NCI-H510A treated with DMSO at 0.1 percent for 48 hours (cell line): ENCODE results near the gene NDUFAF7.
"Not testable (repeated sequence)": the region's sequence is repeated elsewhere in the genome, so short reads cannot be mapped to it uniquely, and the experiment has no call there.

Source experiments
- DNase-seq: peaks from one replicate; lab custom pipeline; 2025; lab: John Stamatoyannopoulos, UW

The NDUFAF7 gene, protein sequence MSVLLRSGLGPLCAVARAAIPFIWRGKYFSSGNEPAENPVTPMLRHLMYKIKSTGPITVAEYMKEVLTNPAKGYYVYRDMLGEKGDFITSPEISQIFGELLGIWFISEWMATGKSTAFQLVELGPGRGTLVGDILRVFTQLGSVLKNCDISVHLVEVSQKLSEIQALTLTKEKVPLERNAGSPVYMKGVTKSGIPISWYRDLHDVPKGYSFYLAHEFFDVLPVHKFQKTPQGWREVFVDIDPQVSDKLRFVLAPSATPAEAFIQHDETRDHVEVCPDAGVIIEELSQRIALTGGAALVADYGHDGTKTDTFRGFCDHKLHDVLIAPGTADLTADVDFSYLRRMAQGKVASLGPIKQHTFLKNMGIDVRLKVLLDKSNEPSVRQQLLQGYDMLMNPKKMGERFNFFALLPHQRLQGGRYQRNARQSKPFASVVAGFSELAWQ

GRCh38 chr2:37231241-37232130, at the start of gene NDUFAF7, which contains the start of gene CEBPZ:
Gene NDUFAF7 (plus strand): TSS chr2:37231658. CDS start chr2:37231706, 48 bp downstream.
Gene CEBPZ (minus strand): TSS chr2:37231596. CDS start chr2:37231567, 29 bp downstream.
- DNase-seq: peak; percentile 79

GRCh38 chr2:37181726-37182684, 49.5 kb upstream of the NDUFAF7 start:
- DNase-seq: no peak

DNA sequence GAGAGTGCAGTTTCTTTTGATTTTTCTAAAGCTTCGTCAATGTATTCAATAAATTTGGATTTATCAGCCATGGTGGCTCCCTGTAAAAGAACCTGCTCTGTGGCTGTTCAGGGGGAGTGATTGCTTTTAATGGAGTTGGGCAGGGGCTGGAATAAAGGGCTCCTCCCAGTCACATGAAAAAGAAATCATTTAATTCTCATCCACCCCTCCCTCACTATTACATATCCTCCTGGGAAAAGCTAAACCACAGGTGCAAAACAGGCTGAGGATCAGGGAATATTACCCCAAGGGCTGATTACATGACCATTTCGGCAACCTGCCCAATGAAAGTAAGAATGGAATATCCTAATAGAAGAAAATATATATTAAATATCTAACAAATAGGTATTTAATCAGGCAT, 42.9 kb upstream of the NDUFAF7 start, which contains the start of gene SULT6B1:
Gene SULT6B1, minus strand, starts transcription at position 101 of the 400 bp plus-strand sequence. Its CDS starts 30 bp downstream, at position 71.
- DNase-seq: no peak

GRCh38 chr2:37189452-37190153, 41.9 kb upstream of the NDUFAF7 start:
- DNase-seq: no peak

DNA sequence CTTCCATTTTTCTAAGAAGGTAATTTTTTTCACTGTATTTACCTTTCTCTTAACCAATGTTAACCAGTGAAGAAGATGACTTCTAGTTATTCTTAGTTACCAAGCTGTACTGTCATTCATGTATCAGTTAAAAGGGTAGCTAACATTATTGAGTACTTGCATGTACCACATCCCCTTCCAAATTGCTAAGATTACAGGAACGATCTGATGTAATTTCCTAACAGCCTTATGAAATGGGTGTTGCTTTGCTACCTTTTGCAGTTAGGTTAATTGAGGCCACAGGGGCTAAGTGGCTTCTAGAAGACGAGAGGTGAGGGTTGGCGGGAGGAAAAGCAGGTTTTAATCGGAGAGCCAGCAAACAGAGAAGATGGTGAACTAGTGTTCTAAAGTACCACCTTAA, 41.2 kb upstream of the NDUFAF7 start:
- DNase-seq: no peak

DNA sequence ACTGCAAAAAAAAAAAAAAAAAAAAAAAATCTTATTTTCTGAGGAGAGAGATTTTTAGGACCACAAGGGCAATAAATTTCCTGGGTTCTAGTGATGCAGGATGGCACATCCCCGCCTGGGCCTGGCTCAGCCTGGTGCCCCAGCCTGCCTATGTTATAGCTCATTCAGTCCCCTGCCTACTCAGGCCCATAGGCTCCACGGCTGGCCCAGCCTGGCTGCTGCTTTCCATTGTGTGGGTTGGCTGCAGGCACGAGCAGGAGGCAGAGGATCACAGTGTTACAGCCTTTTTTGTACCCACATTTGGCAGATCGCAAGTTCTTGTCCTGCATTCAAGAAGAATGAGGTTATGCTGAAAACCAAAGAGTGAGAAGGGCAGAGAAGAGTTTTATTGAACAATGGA, 40.2 kb upstream of the NDUFAF7 start:
- DNase-seq: no peak

- DNase-seq: no peak
Measured at GRCh38 chr2:37191747-37192146, 39.7 kb upstream of the NDUFAF7 start.

- no peak for DNase-seq
Measured at GRCh38 chr2:37192551-37192950, 38.9 kb upstream of the NDUFAF7 start.

GRCh38 chr2:37195862-37196319, 35.6 kb upstream of the NDUFAF7 start:
- not testable (repeated sequence) for DNase-seq

DNA sequence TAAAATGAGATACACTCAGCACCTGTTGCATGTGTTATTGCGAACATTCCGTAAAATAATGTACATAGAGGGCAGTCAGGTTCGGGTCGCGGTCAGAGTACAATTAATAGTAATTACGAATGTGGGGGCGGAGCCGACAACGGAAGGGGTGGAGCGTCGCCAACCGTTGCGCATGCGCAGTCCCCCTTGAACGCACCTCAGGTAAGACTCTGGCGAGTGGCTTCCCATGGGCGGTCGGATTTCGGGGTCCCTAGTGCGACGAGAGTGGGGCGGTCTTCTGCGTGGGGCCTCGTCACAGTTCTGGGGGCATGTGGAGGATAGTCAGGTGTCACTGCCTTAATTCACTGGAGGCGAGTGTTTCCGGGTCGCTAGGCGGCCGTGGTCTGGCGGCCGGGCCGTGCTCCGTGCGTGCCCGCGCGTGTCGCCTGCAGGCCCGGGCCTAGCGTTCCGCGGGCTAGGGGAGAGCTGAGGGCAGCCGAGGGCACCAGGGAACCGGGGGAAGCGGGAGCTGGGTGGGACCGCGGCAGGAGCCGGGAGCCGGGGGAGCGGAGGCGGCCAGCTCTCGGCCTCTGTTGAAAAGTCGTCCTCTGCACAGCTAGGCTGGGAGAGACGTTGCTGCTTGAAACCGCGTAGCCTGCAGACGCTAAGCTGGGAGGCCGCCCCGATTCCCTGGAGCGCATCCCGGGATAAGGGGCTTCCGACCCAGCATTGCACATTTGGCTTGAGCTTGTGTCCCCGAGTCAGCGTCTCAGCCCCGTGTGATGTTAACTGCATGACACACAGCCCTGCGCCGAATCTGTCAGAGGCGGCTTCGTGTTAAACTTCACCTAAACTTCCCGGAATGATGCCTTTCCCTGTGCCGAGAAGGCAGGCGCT, 34.9 kb upstream of the NDUFAF7 start, which contains the start of gene CEBPZOS:
Gene CEBPZOS, plus strand, starts transcription at position 177 of the 876 bp plus-strand sequence. CDS start 3,209 bp downstream, outside the sequence.
- DNase-seq: peak; percentile 79

DNA sequence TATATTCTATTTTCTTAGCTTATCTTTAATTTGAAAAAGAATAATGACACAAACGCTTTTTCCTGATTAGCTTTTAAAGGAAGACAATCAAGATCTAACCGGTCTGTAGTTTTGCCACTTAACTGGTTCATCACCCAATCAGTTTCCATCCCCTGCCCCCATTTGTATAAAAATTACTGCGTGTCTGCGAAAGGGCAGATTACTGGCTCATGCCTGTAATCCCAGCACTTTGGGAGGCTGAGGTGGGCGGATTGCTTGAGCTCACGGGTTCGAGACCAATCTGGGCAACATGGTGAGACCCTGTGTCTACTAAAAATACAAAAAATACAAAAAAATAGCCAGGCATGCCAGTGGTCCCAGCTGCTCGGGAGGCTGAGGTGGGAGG, 32.8 kb upstream of the NDUFAF7 start:
- no peak for DNase-seq

DNA sequence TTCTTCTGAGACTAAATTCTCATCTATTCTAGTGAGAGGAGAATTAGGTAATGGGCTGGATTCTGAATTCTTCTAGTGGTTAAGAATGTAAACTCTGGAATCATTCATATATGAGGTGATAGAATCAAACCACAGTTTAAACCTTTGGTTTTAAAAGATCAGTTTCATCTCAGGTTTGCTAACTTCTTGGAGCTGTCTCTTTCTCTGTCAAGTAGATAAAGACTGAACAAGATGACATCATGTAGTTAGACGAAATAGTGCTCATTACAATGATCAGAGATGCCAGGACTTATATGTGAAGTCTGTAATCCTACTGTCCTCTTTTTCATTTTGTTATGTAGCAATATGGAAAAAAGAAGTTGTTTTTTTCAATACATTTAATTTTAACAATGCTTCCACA, 30.2 kb upstream of the NDUFAF7 start:
- DNase-seq: no peak

DNA sequence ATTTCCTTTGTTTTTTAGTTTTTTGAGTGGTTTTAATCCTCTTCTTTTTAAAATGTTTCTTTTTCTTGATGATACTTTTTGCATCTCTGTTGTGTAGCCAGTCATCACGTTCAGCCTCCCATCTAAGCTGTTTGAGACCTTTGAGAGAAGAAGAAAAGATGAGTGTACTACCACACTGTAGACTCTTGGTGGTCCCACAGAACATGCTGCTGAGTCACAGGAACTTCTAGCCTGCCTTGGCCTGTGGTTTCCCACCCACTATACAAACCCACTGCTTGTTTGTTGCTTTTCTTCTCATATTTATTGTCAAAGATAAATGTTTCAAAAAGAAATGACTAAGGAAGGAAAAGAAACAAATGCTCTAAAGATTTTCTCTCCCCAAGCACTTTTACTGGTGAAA, 29.7 kb upstream of the NDUFAF7 start:
- DNase-seq: no peak

DNA sequence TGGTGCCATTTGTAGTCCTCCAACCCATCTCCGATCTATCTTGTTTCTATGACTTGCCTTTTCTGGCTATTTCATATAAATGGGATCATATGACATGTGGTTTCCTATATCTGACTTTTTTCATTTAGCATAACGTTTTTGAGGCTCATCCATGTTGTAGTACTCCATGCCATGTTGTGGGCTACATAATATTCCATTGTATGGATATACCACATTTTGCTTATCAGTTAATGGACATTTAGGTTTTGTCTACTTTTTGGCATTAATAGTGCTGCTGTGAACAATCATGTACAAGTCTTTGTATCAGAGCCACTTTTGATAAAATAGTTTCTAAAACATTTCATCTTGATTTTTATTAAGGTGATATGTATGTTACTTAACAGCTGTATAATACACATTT, 27.8 kb upstream of the NDUFAF7 start:
- DNase-seq: no peak

DNA sequence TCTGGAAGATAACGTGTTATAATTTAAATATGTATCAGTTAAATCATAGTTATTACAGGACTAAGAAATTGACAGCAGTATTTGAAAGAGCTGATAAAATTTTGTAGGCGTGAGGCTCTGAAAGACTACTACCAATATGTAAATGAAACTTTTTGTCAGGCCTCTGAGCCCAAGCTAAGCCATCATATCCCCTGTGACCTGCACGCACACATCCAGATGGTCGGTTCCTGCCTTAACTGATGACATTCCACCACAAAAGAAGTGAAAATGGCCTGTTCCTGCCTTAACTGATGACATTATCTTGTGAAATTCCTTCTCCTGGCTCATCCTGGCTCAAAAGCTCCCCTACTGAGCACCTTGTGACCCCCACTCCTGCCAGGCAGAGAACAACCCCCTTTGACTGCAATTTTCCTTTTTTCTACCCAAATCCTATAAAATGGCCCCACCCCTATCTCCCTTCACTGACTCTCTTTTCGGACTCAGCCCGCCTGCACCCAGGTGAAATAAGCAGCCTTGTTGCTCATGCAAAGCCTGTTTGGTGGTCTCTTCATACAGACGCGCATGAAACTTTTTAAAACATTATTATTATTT, 26.3 kb upstream of the NDUFAF7 start:
- not testable (repeated sequence) for DNase-seq

DNA sequence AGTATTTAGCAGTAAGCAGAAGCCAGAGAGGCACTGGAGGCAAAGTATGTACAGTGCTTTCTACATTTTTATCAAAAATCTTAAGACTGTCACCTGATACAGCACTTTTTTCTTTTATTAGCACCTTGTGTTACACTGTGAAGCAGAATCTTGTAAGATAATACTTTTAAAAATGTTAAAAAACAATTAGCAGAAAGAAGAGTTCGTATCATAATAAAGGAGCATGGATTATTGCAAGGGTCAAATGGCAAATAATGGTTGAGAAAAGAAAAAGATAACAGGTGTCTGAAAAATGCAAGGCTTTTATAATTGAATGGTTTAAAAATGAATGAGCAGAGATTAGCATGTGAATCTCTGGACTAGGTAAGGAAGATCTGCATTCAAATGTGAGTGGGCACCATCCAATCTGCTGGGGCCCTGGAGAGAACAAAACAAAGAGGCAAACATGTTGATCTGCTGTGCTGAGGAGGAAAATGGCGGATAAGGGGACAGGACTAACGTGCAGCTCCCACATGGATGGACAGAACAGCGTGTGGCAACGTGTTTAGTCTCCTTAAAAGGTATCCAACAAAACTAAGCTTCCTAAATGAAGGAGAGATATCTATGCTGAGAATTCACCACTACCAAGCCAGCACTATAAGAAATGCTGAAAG, 25.6 kb upstream of the NDUFAF7 start:
- DNase-seq: no peak

- not testable (repeated sequence) for DNase-seq
Measured at GRCh38 chr2:37206760-37207159, 24.7 kb upstream of the NDUFAF7 start.

- no peak for DNase-seq
Measured at GRCh38 chr2:37211212-37211611, 20.2 kb upstream of the NDUFAF7 start.

DNA sequence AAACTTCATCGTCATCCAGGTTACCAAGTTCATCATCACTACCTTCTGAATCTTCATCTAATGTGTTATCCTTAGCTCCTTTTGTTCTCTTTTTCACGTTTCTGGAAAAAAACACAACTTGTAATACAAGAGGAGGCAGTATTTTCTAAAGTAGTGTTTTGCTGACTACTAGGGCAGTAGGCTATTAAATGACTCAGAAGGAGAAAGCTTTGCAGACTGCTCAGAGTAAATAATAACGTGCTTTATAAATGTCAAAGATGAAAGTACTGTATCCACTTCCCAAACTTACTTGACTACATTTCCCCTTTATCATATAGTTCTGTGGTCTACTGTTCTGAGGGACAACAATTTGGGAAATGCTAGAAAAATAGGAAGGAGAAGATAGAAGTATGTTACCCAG, 19.5 kb upstream of the NDUFAF7 start:
- DNase-seq: no peak
